Tibial nerve (tissue), 4 donors: ENCODE measurements around the gene ZCCHC24. TPM values are rescaled to one million over a fixed set of nuclear protein-coding genes. Genes with fewer than 3 reads are reported as not detected.

Experiments
- DNase-seq, 2 donors: peaks; one replicate each; pipeline ENCODE4 v3.0.0-alpha.2; 2019; ENCODE audit warnings: low spot score in 2 of 2
- H3K27ac ChIP-seq, 4 donors: fragments of 200-600 bp; sonication (generic) in 3 of 4; one replicate each; pipeline ENCODE4 v1.5.1; 2017 to 2019; ENCODE audit warnings: mild to moderate bottlenecking in 1 of 4
- H3K27me3 ChIP-seq, 2 donors: fragments of 200-600 bp; sonication (generic) in 1 of 2; one replicate each; pipeline versions ENCODE4 v1.5.1 to v1.6.0; 2017 to 2019
- H3K36me3 ChIP-seq, 3 donors: fragments of 200-600 bp; sonication (generic); one replicate each; pipeline ENCODE4 v1.5.1; 2018 to 2019
- H3K4me1 ChIP-seq, 4 donors: fragments of 200-600 bp; sonication (generic) in 3 of 4; one replicate each; pipeline ENCODE4 v1.5.1; 2017 to 2019
- H3K4me3 ChIP-seq, 4 donors: fragments of 200-600 bp; sonication (generic) in 3 of 4; one replicate each; pipeline ENCODE4 v1.5.1; 2017 to 2019; ENCODE audit warnings: mild to moderate bottlenecking in 1 of 4, moderate library complexity in 1 of 4
- H3K9me3 ChIP-seq, 4 donors: fragments of 200-600 bp; sonication (generic) in 3 of 4; one replicate each; pipeline ENCODE4 v1.5.1; 2017 to 2019
- EP300 ChIP-seq, 2 donors: sonication (generic); formaldehyde crosslinking; IDR thresholded peaks; one replicate each; pipeline ENCODE4 v1.6.1; 2017; ENCODE audit warnings: antibody characterized with exemption in 2 of 2, mild to moderate bottlenecking in 1 of 2
- POLR2A ChIP-seq, 2 donors: fragments of 450-650 bp; IDR thresholded peaks; one replicate each; pipeline ENCODE4 v1.6.1; 2017; ENCODE audit warnings: antibody characterized with exemption in 2 of 2, mild to moderate bottlenecking in 2 of 2, moderate library complexity in 2 of 2
- WGBS, 2 donors: methylation state at CpG; one replicate each; pipeline ENCODE4 v1.1.5; 2018; 5-methylcytosine and 5-hydroxymethylcytosine counted together
- total RNA-seq, 4 donors: library from RNA; depleted of rRNA; stranded (reverse); fragments of >200 nt; gene quantifications; one replicate each; pipeline ENCODE4 v1.1.0, GENCODE V29; 2016
- TF ChIP-seq, protein P1 (sequence below), 5 experiments: fragments of 200-600 bp in 3 of 5; fragments of 450-650 bp in 2 of 5; sonication (generic) in 3 of 5; IDR thresholded peaks; one replicate each; pipeline ENCODE4 v1.5.1; 2016 to 2019; ENCODE audit warnings: antibody characterized with exemption in 5 of 5, mild to moderate bottlenecking in 3 of 5, moderate library complexity in 2 of 5

Gene ZCCHC24
- total RNA-seq, 4 donors from 2014 or later: 122 to 165 (median 138) TPM

DNA sequence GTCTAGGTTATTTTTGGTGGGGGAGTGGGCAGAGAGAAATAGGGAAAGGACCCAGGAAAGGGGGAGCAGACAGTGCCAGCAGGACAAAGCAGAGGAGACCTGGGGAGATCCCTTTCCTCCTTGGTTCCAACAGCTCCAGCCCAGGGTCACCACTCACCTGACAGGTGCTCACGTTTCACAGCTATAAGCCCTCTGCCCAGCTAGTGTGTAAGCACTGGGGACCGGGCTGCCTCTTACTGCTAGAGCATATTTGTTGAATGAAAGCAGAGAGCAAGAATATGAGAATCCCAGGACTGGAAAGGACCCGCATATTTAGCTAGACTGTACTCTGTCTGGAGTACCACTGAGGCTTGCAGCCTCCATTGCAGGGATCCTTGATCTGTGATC is 6.7 kb downstream of the ZCCHC24 start:
- Histone ChIP-seq H3K27me3 (no peaks in the 10 kb centered on the region), H3K27ac (peak overlapping the region; percentile 86 to 98 (median 94)), H3K4me1 (peaks cover 0 to 100% (median 90%) of the 10 kb centered on the region in 4 donors), H3K4me3 (peak overlapping the region in 2 of 4 donors; percentile 4 to 27), H3K36me3 (peaks cover 0 to 5% (median 0%) of the 10 kb centered on the region in 3 donors), H3K9me3 (no peaks in the 10 kb centered on the region)
- no peak for DNase-seq
- no peak for TF ChIP-seq POLR2A (IDR thresholded peaks at IDR 0.05)
- TF ChIP-seq, protein P1, sequence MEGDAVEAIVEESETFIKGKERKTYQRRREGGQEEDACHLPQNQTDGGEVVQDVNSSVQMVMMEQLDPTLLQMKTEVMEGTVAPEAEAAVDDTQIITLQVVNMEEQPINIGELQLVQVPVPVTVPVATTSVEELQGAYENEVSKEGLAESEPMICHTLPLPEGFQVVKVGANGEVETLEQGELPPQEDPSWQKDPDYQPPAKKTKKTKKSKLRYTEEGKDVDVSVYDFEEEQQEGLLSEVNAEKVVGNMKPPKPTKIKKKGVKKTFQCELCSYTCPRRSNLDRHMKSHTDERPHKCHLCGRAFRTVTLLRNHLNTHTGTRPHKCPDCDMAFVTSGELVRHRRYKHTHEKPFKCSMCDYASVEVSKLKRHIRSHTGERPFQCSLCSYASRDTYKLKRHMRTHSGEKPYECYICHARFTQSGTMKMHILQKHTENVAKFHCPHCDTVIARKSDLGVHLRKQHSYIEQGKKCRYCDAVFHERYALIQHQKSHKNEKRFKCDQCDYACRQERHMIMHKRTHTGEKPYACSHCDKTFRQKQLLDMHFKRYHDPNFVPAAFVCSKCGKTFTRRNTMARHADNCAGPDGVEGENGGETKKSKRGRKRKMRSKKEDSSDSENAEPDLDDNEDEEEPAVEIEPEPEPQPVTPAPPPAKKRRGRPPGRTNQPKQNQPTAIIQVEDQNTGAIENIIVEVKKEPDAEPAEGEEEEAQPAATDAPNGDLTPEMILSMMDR (IDR thresholded peaks at IDR 0.05): no peak
- TF ChIP-seq EP300 (IDR thresholded peaks at IDR 0.05): no peak
- 27 to 39% methylated on average over 3 of the region's 3 CpGs for WGBS, 2 donors

DNA sequence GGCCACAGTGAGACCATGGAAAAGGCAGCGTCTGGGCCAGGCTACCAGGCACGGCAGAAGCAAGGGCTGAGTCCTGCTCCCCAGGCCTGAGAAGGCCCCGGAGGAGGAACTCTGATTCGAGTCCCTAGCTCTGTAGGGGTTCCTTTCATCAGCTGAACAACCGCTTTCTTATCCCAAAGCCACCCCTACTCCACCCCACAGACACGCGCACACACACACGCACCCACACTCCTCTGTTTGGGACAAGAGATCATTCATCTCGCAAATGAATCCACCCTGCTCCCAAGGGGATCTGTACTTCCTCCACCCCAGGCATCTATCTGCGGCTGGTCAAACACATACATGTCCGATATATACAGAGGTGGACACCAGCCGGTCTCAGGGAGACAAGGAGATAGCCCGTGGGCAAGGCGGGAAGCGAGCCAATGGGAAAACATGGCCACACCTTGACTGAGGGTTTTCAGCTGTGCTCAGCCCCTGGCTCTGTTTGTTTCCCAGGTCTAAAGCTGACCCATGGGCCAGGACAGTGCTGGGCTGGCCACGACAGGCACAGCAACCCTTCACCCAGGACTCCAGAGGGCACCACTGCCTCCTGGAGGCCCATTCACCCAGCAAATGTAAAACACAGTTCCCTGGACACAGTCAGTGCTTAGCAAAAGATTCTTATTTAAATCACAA is 7.3 kb downstream of the ZCCHC24 start:
- H3K9me3 ChIP-seq: no peaks in the 10 kb centered on the region
- no peak for DNase-seq
- WGBS, 2 donors: 18 to 24% methylated on average over 14 to 16 of the region's 16 CpGs
- peak overlapping the region; percentile 86 to 98 (median 94) for H3K27ac ChIP-seq
- no peaks in the 10 kb centered on the region for H3K27me3 ChIP-seq
- H3K36me3 ChIP-seq: peaks cover 0 to 7% (median 0%) of the 10 kb centered on the region in 3 donors
- H3K4me1 ChIP-seq: peaks cover 0 to 100% (median 90%) of the 10 kb centered on the region in 4 donors
- TF ChIP-seq EP300 (IDR thresholded peaks at IDR 0.05) (peak in 1 of 2 donors; percentile 66), POLR2A (IDR thresholded peaks at IDR 0.05) (peak in 1 of 2 donors; percentile 12)
- TF ChIP-seq, protein P1 (IDR thresholded peaks at IDR 0.05): peak; percentile 5 to 52 (median 44)
- H3K4me3 ChIP-seq: peak overlapping the region in 3 of 4 donors; percentile 4 to 27 (median 4)

DNA sequence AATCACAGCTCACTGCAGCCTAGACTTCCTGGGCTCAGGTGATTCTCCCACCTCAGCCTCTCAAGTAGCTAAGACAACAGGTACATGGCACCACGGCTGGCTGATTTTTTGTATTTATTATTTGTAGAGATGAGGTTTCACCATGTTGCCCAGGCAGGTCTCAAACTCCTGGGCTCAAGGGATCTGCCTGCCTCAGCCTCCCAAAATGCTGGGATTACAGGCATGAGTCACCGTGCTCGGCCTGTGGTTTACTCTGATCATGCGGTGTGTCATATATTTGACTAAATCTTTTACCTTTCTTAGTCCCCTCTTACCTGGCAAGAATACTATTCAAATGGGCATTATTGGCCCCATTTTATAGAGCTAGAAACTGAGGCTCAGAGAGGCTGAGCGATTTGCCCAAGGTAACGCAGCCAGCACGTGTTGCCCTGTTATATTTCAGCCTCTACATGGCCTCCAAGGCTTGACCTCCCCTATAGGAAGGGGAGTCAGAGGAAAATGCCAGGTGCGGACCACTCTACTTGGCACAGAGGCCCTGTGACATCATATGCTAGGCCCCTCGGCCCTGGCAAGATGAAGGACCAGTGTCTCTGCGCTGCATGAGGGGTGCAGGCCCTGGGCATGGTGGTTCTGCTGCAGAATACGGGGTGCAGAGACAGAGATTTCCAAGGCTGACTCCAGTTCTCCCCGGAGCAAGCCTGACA is 8.2 kb downstream of the ZCCHC24 start:
- peaks cover 0 to 11% (median 0%) of the 10 kb centered on the region in 3 donors for H3K36me3 ChIP-seq
- H3K4me1 ChIP-seq: peaks cover 0 to 100% (median 93%) of the 10 kb centered on the region in 4 donors
- no peaks in the 10 kb centered on the region for H3K9me3 ChIP-seq
- DNase-seq: no peak
- no peak overlapping the region for H3K4me3 ChIP-seq
- H3K27ac ChIP-seq: peak overlapping the region; percentile 86 to 98 (median 94)
- no peaks in the 10 kb centered on the region for H3K27me3 ChIP-seq
- no peak for TF ChIP-seq POLR2A (IDR thresholded peaks at IDR 0.05)
- TF ChIP-seq, protein P1 (IDR thresholded peaks at IDR 0.05): no peak
- 63 to 77% methylated on average over 12 of the region's 12 CpGs for WGBS, 2 donors

DNA sequence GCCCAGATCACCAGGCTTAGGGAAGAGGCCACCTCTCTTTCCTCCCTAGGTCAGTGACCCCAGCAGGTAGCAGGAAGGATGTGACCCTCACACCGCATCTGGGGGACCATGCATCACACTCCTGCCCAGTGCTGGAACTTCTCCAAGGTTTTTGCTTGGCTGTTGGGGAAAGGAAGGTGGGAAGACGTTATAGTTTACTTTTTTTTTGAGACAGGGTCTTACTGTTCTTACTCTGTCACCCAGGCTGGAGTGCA is 8.6 kb downstream of the ZCCHC24 start:
- H3K4me3 ChIP-seq: no peak overlapping the region
- no peak for DNase-seq
- H3K27me3 ChIP-seq: no peaks in the 10 kb centered on the region
- peak overlapping the region; percentile 86 to 98 (median 94) for H3K27ac ChIP-seq
- H3K9me3 ChIP-seq: no peaks in the 10 kb centered on the region
- TF ChIP-seq, protein P1 (IDR thresholded peaks at IDR 0.05): no peak
- TF ChIP-seq POLR2A (IDR thresholded peaks at IDR 0.05) (no peak), EP300 (IDR thresholded peaks at IDR 0.05) (no peak)
- peaks cover 0 to 16% (median 0%) of the 10 kb centered on the region in 3 donors for H3K36me3 ChIP-seq
- H3K4me1 ChIP-seq: peaks cover 0 to 100% (median 94%) of the 10 kb centered on the region in 4 donors
- WGBS, 2 donors: 18 to 35% methylated on average over 2 of the region's 2 CpGs
